A673 (cell line): Measurements from ENCODE around the gene DHRSX. TPM values are rescaled to one million over a fixed set of nuclear protein-coding genes. Genes with fewer than 3 reads are reported as not detected.

Experiments used
- BruUV-seq: library from RNA; stranded (reverse); fragments of 400-500 nt; replicated peaks from 2 replicates; lab custom pipeline; 2021; lab: Mats Ljungman, UMichigan
- CTCF ChIA-PET: fragments of 300-600 bp; sonication (Branson Sonifier 250); formaldehyde crosslinking; loops from one replicate; lab custom pipeline; 2022; ENCODE audit warnings: antibody characterized with exemption; lab: Charles Lee
- POLR2A ChIA-PET: fragments of 300-600 bp; sonication (Branson Sonifier 250); formaldehyde crosslinking; loops from one replicate; lab custom pipeline; 2022; ENCODE audit warnings: antibody characterized with exemption; ENCODE audit not compliant: low non-redundant PET; lab: Charles Lee
- DNase-seq: peaks from one replicate; pipeline ENCODE4 v3.0.0-alpha.2; 2015; ENCODE audit warnings: low spot score
- H3K27ac ChIP-seq: fragments of 200-600 bp; sonication (generic); 2 replicates; pipeline ENCODE4 v1.5.1; 2016; ENCODE audit warnings: mixed run types, low read depth, mild to moderate bottlenecking, mixed read lengths, antibody characterized with exemption, low read length; ENCODE audit not compliant: poor library complexity, severe bottlenecking
- H3K27me3 ChIP-seq: fragments of 200-600 bp; sonication (generic); replicated peaks from 2 replicates; pipeline ENCODE4 v1.6.1; 2017; ENCODE audit warnings: mixed run types, low read depth, mild to moderate bottlenecking, mixed read lengths, antibody characterized with exemption, low read length; ENCODE audit not compliant: insufficient read depth, poor library complexity
- H3K36me3 ChIP-seq: fragments of 200-600 bp; sonication (generic); 2 replicates; pipeline ENCODE4 v1.6.1; 2016; ENCODE audit warnings: mixed run types, mild to moderate bottlenecking, mixed read lengths, antibody characterized with exemption, low read length; ENCODE audit not compliant: insufficient read depth, poor library complexity, severe bottlenecking
- H3K4me1 ChIP-seq: fragments of 200-600 bp; sonication (generic); 2 replicates; pipeline ENCODE4 v1.6.1; 2017; ENCODE audit warnings: mixed run types, mild to moderate bottlenecking, mixed read lengths, antibody characterized with exemption, low read length; ENCODE audit not compliant: insufficient read depth, poor library complexity, severe bottlenecking
- H3K4me3 ChIP-seq: fragments of 200-600 bp; sonication (generic); 2 replicates; pipeline ENCODE4 v1.5.1; 2016; ENCODE audit warnings: low read depth, mixed run types, mild to moderate bottlenecking, mixed read lengths, low read length; ENCODE audit not compliant: poor library complexity, severe bottlenecking
- H3K9me3 ChIP-seq: fragments of 200-600 bp; sonication (generic); 2 replicates; pipeline ENCODE4 v1.6.1; 2016; ENCODE audit warnings: mixed run types, low read depth, mild to moderate bottlenecking, mixed read lengths, antibody characterized with exemption, low read length; ENCODE audit not compliant: poor library complexity, severe bottlenecking
- CTCF ChIP-seq: fragments of 300-800, 200-600 bp; sonication (generic); conservative IDR thresholded peaks from 2 replicates; pipeline ENCODE4 v1.5.1; 2017; ENCODE audit warnings: low read depth, mild to moderate bottlenecking, antibody characterized with exemption, low read length, moderate library complexity, mixed read lengths
- EZH2 ChIP-seq: fragments of 200-600 bp; sonication (generic); IDR thresholded peaks from 2 replicates; pipeline ENCODE4 v1.6.1; 2017; ENCODE audit warnings: borderline replicate concordance, low read depth, mild to moderate bottlenecking, mixed read lengths, antibody characterized with exemption, low read length; ENCODE audit not compliant: poor library complexity, severe bottlenecking
- intact Hi-C: fragments of 100-400 bp; cut with micrococcal nuclease; formaldehyde crosslinking; loops from one replicate; pipeline ENCODE4 v1.10.0; 2022; ENCODE audit not compliant: unreplicated experiment
- total RNA-seq: library from RNA; stranded (reverse); gene quantifications from 2 replicates; pipeline ENCODE4 v1.2.3, GENCODE V29; 2021

Gene DHRSX
- total RNA-seq, 1 experiment from 2014 or later = 30.2 TPM

DNA sequence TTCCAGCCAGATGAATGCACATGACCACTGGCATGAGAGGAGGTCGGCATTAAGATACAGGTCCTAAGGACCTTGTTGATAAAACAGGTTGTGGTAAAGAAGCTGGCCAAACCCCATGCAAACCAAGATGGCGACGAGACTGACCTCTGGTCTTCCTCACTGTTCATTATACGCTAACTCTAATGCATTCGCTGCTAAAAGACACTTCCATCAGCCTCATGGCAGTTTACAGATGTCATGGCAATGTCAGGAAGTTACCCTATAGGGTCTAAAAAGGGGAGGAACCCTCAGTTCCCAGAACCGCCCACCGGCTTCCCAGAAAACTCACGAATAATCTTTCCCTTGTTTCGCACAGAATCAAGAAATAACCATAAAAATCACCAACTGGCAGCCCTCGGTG, 182.4 kb downstream of the DHRSX start:
- DNase-seq = no peak
- H3K4me3 ChIP-seq = no peak overlapping the region
- ChIA-PET POLR2A (no interaction called here), CTCF (no interaction called here)
- BruUV-seq = no TSS peak
- H3K9me3 ChIP-seq = no peaks in the 10 kb centered on the region
- H3K27me3 ChIP-seq = no peaks in the 10 kb centered on the region
- H3K36me3 ChIP-seq = no peaks in the 10 kb centered on the region
- H3K4me1 ChIP-seq = no peaks in the 10 kb centered on the region
- intact Hi-C loops = no loop called here
- TF ChIP-seq CTCF (no peak), EZH2 (no peak)
- H3K27ac ChIP-seq = no peak overlapping the region

- TF ChIP-seq CTCF = no peak
- TF ChIP-seq EZH2 = no peak
- CTCF ChIA-PET = no interaction called here
- DNase-seq = no peak
- no peaks in the 10 kb centered on the region for H3K36me3 ChIP-seq
- H3K27ac ChIP-seq = no peak overlapping the region
- no TSS peak for BruUV-seq
- no peaks in the 10 kb centered on the region for H3K4me1 ChIP-seq
- intact Hi-C loops = no loop called here
- H3K9me3 ChIP-seq = no peaks in the 10 kb centered on the region
- no peaks in the 10 kb centered on the region for H3K27me3 ChIP-seq
- POLR2A ChIA-PET = no interaction called here
- H3K4me3 ChIP-seq = no peak overlapping the region
Measured at GRCh38 chrX:2317527-2318055, 183.2 kb downstream of the DHRSX start.

DNA sequence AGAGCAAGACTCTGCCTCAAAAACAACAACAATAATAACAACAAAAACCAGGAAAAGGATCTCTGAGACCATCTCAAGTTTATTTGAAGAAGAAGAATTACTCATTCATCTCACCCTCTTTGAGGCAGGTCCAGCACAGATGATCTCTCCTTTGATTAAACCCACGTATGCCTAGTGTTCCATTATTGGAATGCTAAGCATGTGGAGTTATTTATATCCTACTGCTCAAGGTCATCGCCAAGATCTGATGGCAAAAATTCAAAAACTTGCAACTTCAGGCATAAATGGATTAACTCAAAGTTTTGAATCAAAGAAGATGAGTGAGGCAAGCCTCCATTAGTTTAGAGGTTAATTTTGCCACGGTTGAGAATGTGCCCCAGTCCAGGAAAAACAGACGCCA, 184.2 kb downstream of the DHRSX start:
- no peaks in the 10 kb centered on the region for H3K27me3 ChIP-seq
- intact Hi-C loops = no loop called here
- no peaks in the 10 kb centered on the region for H3K4me1 ChIP-seq
- no peak for DNase-seq
- H3K4me3 ChIP-seq = no peak overlapping the region
- BruUV-seq = no TSS peak
- TF ChIP-seq EZH2 (no peak), CTCF (no peak)
- ChIA-PET CTCF (no interaction called here), POLR2A (no interaction called here)
- H3K9me3 ChIP-seq = no peaks in the 10 kb centered on the region
- H3K27ac ChIP-seq = no peak overlapping the region
- H3K36me3 ChIP-seq = no peaks in the 10 kb centered on the region
